Measurements from ENCODE around the gene CFAP251.
"Not testable (repeated sequence)": the region's sequence is repeated elsewhere in the genome, so short reads cannot be mapped to it uniquely, and the experiment has no call there.

Gene CFAP251

GRCh38 chr12:122029620-122030423, 111.4 kb downstream of the CFAP251 start:
- DNase-seq (ENCODE audit: low read depth in 2 of 2), result no peak

GRCh38 chr12:122030424-122031035, 112.1 kb downstream of the CFAP251 start:
- DNase-seq (ENCODE audit: low read depth in 2 of 2), result no peak

- DNase-seq (ENCODE audit: low read depth in 2 of 2), result peak in 1 of 2 donors; percentile 50
Observed at GRCh38 chr12:122031342-122032216, 113.2 kb downstream of the CFAP251 start.

GRCh38 chr12:122032580-122032979, 114.2 kb downstream of the CFAP251 start:
- no peak for DNase-seq (ENCODE audit: low read depth in 2 of 2)

- no peak for DNase-seq (ENCODE audit: low read depth in 2 of 2)
Observed at GRCh38 chr12:122035292-122035691, 116.9 kb downstream of the CFAP251 start.

- no peak for DNase-seq (ENCODE audit: low read depth in 2 of 2)
Observed at GRCh38 chr12:122036153-122036552, 117.8 kb downstream of the CFAP251 start.

- no peak for DNase-seq (ENCODE audit: low read depth in 2 of 2)
Observed at GRCh38 chr12:122040579-122041386, 122.4 kb downstream of the CFAP251 start.

GRCh38 chr12:122041458-122041857, 123.1 kb downstream of the CFAP251 start:
- DNase-seq (ENCODE audit: low read depth in 2 of 2), result not testable (repeated sequence)

GRCh38 chr12:122042910-122043309, 124.5 kb downstream of the CFAP251 start:
- DNase-seq (ENCODE audit: low read depth in 2 of 2), result no peak

GRCh38 chr12:122043476-122043875, 125.1 kb downstream of the CFAP251 start:
- DNase-seq (ENCODE audit: low read depth in 2 of 2), result no peak

- no peak for DNase-seq (ENCODE audit: low read depth in 2 of 2)
Observed at GRCh38 chr12:122045262-122045661, 126.9 kb downstream of the CFAP251 start.

GRCh38 chr12:122046145-122046544, 127.8 kb downstream of the CFAP251 start:
- no peak for DNase-seq (ENCODE audit: low read depth in 2 of 2)

GRCh38 chr12:122048151-122048550, 129.8 kb downstream of the CFAP251 start:
- DNase-seq (ENCODE audit: low read depth in 2 of 2), result no peak

GRCh38 chr12:122049827-122050226, 131.4 kb downstream of the CFAP251 start:
- DNase-seq (ENCODE audit: low read depth in 2 of 2), result no peak

- no peak for DNase-seq (ENCODE audit: low read depth in 2 of 2)
Observed at GRCh38 chr12:122050706-122051105, 132.3 kb downstream of the CFAP251 start.

GRCh38 chr12:122051231-122051876, 133.0 kb downstream of the CFAP251 start:
- no peak for DNase-seq (ENCODE audit: low read depth in 2 of 2)

- no peak for DNase-seq (ENCODE audit: low read depth in 2 of 2)
Observed at GRCh38 chr12:122052285-122052684, 133.9 kb downstream of the CFAP251 start.

Data from stimulated activated CD4-positive, alpha-beta T cell treated with anti-CD3 and anti-CD28 coated beads, Interleukin-1b, Interleukin-23, amount 100 ng/mL, for 1 hour (primary cell).